Lower leg skin (tissue), 3 donors: ENCODE measurements around the gene MRPL18.
"Not testable (repeated sequence)": the region's sequence is repeated elsewhere in the genome, so short reads cannot be mapped to it uniquely, and the experiment has no call there.

ENCODE experiments used
- POLR2A ChIP-seq, 2 donors: fragments of 450-650 bp; IDR thresholded peaks; one replicate each; pipeline ENCODE4 v1.6.1; 2016 to 2017; ENCODE audit warnings: antibody characterized with exemption in 2 of 2, mild to moderate bottlenecking in 1 of 2, moderate library complexity in 1 of 2
- TF ChIP-seq, protein P1 (sequence below), 3 donors: fragments of 450-650 bp; IDR thresholded peaks; one replicate each; pipeline ENCODE4 v1.5.1; 2016; ENCODE audit warnings: antibody characterized with exemption in 3 of 3, mild to moderate bottlenecking in 3 of 3, moderate library complexity in 2 of 3

DNA sequence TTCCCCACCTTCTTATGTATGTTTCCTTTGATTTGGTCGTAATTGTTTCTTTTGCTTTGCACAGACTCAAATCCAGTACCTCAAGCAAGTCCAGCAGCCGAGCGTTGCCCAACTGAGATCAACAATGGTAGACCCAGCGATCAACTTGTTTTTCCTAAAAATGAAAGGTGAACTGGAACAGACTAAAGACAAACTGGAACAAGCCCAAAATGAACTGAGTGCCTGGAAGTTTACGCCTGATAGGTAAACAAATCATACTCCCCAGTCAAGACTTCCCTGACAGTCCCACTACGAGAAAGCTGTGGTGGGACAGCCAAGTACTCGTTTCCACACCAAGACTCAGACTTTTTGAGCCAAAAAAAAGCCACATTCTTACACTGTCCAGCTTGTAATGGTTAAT, 42.1 kb upstream of the MRPL18 start:
- not testable (repeated sequence) for TF ChIP-seq POLR2A (IDR thresholded peaks at IDR 0.05)
- TF ChIP-seq, protein P1, sequence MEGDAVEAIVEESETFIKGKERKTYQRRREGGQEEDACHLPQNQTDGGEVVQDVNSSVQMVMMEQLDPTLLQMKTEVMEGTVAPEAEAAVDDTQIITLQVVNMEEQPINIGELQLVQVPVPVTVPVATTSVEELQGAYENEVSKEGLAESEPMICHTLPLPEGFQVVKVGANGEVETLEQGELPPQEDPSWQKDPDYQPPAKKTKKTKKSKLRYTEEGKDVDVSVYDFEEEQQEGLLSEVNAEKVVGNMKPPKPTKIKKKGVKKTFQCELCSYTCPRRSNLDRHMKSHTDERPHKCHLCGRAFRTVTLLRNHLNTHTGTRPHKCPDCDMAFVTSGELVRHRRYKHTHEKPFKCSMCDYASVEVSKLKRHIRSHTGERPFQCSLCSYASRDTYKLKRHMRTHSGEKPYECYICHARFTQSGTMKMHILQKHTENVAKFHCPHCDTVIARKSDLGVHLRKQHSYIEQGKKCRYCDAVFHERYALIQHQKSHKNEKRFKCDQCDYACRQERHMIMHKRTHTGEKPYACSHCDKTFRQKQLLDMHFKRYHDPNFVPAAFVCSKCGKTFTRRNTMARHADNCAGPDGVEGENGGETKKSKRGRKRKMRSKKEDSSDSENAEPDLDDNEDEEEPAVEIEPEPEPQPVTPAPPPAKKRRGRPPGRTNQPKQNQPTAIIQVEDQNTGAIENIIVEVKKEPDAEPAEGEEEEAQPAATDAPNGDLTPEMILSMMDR (IDR thresholded peaks at IDR 0.05) = not testable (repeated sequence)
